ENCODE results near the gene LRRC75B. TPM values are rescaled to one million over a fixed set of nuclear protein-coding genes. Genes with fewer than 3 reads are reported as not detected.
A peak's percentile ranks its signal among the peaks of the same experiment; 100 is the strongest.

The LRRC75B gene
- total RNA-seq, 1 donor: 6.0 TPM

DNA sequence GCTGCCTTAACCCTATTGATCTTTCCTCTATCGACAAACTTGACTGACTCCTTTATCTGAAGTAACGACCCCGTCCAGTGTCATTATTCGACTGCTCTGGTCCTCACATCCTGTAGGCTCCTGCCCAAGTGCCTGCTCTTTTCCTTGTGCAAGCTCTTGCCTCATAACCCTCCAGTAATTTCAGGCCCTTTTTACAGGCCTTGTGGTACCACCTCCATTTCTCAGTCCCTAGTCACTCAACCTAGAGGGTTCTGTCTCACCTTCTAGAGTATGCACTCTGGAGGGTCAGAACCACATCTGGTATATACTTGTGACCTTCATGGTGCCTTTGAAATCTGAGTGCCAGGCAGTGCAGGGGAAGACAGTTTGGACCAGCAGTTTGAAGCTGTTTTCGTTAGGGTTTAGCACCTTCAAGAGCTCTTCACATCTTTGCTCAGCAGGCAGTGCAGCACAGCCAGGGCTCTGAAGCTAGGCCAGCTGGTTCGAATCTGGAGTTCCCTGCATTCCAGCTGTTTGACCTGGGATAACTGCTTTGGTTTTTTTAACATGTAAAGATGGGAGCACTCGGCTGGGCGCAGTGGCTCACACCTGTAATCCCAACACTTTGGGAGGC is 25.9 kb downstream of the LRRC75B start:
- TF ChIP-seq, protein P1, sequence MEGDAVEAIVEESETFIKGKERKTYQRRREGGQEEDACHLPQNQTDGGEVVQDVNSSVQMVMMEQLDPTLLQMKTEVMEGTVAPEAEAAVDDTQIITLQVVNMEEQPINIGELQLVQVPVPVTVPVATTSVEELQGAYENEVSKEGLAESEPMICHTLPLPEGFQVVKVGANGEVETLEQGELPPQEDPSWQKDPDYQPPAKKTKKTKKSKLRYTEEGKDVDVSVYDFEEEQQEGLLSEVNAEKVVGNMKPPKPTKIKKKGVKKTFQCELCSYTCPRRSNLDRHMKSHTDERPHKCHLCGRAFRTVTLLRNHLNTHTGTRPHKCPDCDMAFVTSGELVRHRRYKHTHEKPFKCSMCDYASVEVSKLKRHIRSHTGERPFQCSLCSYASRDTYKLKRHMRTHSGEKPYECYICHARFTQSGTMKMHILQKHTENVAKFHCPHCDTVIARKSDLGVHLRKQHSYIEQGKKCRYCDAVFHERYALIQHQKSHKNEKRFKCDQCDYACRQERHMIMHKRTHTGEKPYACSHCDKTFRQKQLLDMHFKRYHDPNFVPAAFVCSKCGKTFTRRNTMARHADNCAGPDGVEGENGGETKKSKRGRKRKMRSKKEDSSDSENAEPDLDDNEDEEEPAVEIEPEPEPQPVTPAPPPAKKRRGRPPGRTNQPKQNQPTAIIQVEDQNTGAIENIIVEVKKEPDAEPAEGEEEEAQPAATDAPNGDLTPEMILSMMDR (IDR thresholded peaks at IDR 0.05; ENCODE audit: insufficient read depth, low read length): no peak
- DNase-seq (ENCODE audit: low read depth): no peak
- H3K4me3 ChIP-seq (ENCODE audit: low read depth, low read length): no peak overlapping the region

DNA sequence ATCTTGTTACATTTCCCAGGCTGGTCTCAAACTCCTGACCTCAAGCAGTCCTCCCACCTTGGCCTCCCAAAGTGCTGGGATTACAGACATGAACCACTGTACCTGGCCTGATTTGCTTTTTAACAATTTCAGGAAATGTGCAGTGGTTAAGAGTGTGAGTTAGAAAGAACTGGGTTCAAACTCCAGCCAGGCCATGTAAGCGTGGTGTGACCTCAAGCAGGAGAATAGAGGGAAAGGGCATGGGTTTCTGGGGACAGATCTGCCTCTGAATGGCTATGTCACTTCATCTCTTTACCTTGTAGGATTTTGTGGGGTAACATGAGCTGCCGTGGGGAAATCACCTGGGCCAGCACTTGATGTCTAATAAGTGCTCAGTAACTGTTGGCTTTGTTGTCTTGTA is 27.8 kb downstream of the LRRC75B start:
- no peak for DNase-seq (ENCODE audit: low read depth)
- no peak overlapping the region for H3K4me3 ChIP-seq (ENCODE audit: low read depth, low read length)
- TF ChIP-seq, protein P1 (IDR thresholded peaks at IDR 0.05; ENCODE audit: insufficient read depth, low read length): no peak

DNA sequence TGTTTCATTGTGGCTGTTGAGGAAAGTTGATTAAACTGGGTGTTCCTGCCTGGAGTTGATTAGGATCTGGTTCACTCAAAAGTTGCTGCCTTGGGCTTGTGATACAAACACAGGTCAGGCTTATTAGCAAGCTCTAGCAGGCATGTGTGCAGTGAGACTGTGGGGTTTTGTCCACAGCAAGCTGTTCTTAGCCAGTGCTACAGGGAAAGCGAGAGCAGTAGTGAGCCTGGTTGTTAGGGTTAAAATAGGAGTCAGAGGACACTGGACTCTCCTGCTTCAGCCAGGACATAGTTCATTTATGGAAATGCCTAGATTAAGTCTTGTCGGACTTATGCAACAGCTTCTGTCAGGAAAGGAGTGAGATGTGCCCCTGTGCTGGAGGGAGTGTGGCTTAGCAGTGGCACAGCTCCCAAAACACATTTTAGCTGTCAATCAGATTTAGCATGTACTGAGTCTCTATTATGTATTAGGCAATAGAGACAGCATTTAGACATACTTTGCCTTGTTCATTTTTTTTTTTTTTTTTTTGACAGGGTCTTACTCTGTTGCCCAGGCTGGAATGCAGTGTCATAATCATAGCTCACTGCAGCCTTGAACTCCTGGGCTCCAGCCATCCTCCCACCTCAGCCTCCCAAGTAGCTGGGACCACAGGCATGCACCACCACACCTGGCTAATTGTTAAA is 28.4 kb downstream of the LRRC75B start:
- peak; percentile 34 for DNase-seq (ENCODE audit: low read depth)
- TF ChIP-seq, protein P1 (IDR thresholded peaks at IDR 0.05; ENCODE audit: insufficient read depth, low read length): no peak
- no peak overlapping the region for H3K4me3 ChIP-seq (ENCODE audit: low read depth, low read length)

GRCh38 chr22:24563246-24563645 is 29.6 kb downstream of the LRRC75B start:
- TF ChIP-seq, protein P1 (IDR thresholded peaks at IDR 0.05; ENCODE audit: insufficient read depth, low read length): no peak
- H3K4me3 ChIP-seq (ENCODE audit: low read depth, low read length): no peak overlapping the region
- DNase-seq (ENCODE audit: low read depth): no peak

GRCh38 chr22:24559471-24559870 is 33.4 kb downstream of the LRRC75B start:
- TF ChIP-seq, protein P1 (IDR thresholded peaks at IDR 0.05; ENCODE audit: insufficient read depth, low read length): no peak
- DNase-seq (ENCODE audit: low read depth): no peak
- H3K4me3 ChIP-seq (ENCODE audit: low read depth, low read length): no peak overlapping the region

GRCh38 chr22:24555165-24556039 is 37.5 kb downstream of the LRRC75B start, which contains the start of gene SNRPD3:
Gene SNRPD3 (plus strand): TSS chr22:24555999. CDS start chr22:24557675, 1,676 bp downstream.
- H3K4me3 ChIP-seq (ENCODE audit: low read depth, low read length): peak within 1 kb of the TSS; percentile 91
- peak; percentile 99 for DNase-seq (ENCODE audit: low read depth)
- TF ChIP-seq, protein P1 (IDR thresholded peaks at IDR 0.05; ENCODE audit: insufficient read depth, low read length): peak; percentile 51

All from fibroblast of the aortic adventitia (primary cell).